NCI-H1694 treated with DMSO at 0.1 percent for 48 hours (cell line): ENCODE results near the gene EPHA3.
"Not testable (repeated sequence)": the region's sequence is repeated elsewhere in the genome, so short reads cannot be mapped to it uniquely, and the experiment has no call there.

Experiments used
- DNase-seq: peaks from one replicate; lab custom pipeline; 2025; lab: John Stamatoyannopoulos, UW

EPHA3 gene

DNA sequence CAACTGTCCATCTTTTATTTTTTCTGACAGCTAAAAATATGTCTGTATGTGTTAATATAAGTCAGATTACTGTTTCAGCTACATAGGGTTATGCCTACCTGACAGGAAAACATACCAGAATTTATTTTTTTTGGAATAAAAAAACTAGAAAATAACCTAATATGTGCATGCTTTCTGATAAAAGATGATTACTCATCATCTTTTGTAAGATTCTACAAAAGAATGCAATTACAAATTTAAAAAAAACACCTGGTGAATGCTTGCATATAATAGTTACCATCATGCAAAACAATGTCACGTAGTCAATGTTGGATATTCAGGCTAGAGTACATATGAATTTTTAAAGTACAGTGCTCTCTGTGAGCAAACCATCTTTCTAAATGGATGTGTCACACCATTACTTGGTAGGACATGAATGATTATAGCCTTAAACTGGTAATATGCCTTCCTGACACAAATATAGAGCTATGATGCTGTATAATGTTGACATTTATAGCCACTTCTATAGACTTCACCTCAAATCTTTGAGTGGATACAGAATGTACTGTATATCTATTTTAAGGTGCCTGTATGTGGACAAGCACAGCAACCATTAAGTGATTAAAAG lies 180.6 kb downstream of the EPHA3 start:
- DNase-seq, result no peak

GRCh38 chr3:89289574-89290190 lies 182.3 kb downstream of the EPHA3 start:
- no peak for DNase-seq

DNA sequence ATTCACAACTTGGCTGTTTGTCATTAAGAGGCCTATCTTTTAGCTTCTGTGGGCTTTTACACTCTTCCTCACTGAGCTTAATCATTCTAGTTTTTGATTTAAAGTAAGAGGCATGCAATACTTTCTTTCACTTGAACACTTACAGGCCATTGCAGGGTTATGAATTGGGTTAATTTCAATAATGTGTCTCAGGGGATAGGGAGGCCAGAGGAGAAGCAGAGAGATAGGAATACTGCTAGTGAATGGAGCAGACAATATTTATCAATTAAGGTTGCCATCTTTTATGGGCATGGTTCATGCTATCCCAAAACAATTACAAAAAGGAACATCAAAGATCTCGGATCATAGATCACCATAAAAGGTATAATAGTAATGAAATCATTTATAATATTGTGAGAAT lies 189.8 kb downstream of the EPHA3 start:
- DNase-seq, result no peak

GRCh38 chr3:89300526-89300925 lies 193.1 kb downstream of the EPHA3 start:
- no peak for DNase-seq

DNA sequence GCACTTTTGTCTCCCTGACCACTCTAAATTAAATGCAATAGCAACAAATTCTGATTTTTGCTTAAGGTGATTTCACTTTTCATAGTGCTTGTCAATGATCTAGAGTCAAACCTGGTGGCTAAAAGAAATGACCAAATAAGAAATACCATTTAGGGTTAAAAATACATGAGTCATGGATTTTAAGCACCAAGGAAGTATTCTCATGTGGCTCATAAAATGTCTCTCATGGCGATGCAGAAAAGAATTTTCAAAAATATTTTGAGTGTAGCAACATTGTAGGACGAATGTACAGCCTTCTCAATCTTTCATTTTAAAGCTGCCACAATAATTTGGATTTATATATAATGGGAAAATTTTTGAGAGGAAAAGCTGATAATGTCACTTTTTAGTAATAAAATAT lies 193.6 kb downstream of the EPHA3 start:
- DNase-seq, result no peak

- DNase-seq, result no peak
Measured at GRCh38 chr3:89303701-89304100, 196.3 kb downstream of the EPHA3 start.

DNA sequence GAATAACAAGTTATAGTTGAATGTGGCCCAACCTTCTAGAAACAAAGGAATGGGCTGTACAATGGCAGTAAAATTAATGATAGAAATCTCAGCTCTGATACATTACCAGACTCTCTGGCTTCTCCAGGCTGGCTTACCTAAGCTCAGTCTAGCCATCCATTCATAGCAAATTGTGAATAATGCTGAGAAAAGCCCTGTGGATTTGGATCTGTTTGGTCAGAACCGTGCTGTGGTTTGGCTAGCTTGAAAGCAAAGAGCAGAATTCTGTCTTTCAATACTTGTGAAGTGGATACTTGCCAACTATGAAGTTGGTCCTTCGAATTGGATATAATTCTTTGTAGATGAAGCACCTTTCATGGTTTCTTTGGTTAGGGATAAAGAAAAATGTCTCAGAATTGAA lies 199.1 kb downstream of the EPHA3 start:
- DNase-seq, result no peak

GRCh38 chr3:89311581-89311980 lies 204.2 kb downstream of the EPHA3 start:
- no peak for DNase-seq

DNA sequence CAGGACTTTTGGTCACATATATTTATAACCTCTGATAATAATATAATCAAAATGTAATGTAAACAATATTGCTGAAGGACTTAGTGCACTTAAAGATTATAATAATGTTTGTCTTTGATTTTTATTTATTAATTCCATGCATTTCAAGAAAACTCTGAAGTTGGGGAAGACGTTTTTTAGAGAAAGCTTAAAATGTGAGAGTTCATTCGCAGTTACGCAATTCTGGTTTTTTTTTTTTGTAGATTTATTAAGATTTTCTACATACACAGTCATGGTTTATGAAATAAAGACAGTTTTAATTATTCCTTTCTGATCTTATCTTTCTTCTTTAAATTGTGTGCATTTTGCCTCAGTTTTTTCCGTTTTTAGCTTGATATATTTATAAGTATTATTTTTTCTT lies 204.7 kb downstream of the EPHA3 start:
- no peak for DNase-seq

- DNase-seq, result peak; percentile 26
Measured at GRCh38 chr3:89314454-89315098, 207.2 kb downstream of the EPHA3 start.

DNA sequence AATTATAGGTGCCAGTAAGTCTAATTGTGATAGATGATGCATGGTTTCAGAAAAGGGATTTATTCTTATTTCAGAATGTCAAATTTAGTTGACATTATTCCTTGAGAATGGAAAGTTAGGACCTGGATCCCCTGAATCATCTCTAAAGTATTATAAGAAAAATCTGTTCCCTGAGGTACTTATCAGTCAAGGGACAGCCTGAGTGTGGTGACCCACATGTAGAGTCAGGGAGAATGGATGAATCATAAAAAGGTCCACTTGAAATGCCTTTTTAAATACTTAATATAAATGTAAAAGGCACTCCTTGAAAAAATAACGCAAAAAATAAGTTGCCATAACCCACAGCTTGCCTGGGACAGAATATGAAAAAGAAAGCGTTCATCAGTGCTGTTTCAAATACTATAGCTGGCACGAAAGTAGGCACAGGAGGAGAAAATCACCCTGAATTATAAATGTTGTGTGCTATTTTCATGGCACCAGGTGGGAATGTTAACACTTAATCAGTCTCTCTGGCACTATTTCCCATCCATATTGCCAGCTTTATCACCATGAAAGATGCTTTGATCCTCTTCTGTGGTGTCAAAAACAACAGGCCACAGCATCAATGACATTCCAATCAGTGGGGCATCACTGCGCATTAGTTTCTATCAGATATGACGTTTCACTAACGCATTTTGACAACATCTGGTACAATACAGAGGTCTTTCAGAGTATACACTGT lies 208.5 kb downstream of the EPHA3 start:
- DNase-seq, result no peak

GRCh38 chr3:89320186-89320585 lies 212.8 kb downstream of the EPHA3 start:
- no peak for DNase-seq

GRCh38 chr3:89326997-89327396 lies 219.6 kb downstream of the EPHA3 start:
- no peak for DNase-seq

GRCh38 chr3:89332386-89332785 lies 225.0 kb downstream of the EPHA3 start:
- DNase-seq, result no peak

DNA sequence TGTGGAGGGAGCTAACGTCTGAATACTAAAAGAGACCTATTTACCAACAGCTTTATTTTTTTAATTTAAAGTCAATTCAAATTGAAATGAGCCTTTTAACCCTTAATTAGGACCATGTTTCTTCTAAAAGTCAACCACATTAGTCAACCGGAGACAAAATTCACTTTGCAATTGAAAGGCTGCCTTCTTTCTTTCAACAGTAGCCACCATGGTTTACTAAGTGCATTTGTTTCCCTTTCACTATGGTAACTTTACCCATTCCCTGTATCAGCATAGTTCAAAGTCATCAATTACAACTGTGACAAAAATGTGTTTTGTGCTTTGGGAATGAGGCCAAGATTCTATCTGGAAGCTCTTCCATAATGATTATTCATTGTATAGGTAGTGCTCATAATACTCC lies 225.4 kb downstream of the EPHA3 start:
- DNase-seq, result no peak

GRCh38 chr3:89335693-89336092 lies 228.3 kb downstream of the EPHA3 start:
- DNase-seq, result no peak

GRCh38 chr3:89340408-89340807 lies 233.0 kb downstream of the EPHA3 start:
- no peak for DNase-seq

- DNase-seq, result no peak
Measured at GRCh38 chr3:89344076-89344475, 236.7 kb downstream of the EPHA3 start.

DNA sequence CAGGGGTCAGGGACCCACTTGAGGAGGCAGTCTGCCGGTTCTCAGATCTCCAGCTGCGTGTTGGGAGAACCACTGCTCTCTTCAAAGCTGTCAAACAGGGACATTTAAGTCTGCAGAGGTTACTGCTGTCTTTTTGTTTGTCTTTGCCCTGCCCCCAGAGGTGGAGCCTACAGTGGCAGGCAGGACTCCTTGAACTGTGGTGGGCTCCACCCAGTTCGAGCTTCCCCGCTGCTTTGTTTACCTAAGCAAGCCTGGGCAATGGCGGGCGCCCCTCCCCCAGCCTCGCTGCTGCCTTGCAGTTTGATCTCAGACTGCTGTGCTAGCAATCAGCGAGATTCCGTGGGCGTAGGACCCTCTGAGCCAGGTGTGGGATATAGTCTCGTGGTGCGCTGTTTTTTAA lies 243.5 kb downstream of the EPHA3 start:
- DNase-seq, result not testable (repeated sequence)

- DNase-seq, result no peak
Measured at GRCh38 chr3:89353465-89353864, 246.0 kb downstream of the EPHA3 start.

- no peak for DNase-seq
Measured at GRCh38 chr3:89358281-89358680, 250.9 kb downstream of the EPHA3 start.

DNA sequence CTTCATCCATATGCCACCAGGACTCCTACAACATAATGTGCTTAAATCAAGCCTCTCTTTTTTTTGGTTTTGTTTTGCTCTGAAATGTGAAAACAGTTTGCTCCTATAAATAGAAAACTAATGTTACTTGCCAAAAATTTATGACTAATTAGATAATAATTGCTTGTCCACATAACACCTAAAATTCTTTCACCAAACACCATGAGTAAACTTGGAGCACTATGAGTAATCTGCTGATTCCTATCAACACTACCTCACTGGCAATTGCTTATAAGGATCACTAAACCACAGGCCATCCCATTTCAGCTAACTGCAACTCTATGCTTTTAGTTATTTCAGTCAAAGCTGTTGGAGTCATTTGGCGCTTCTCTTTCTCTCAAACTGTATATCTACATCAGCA lies 252.7 kb downstream of the EPHA3 start:
- DNase-seq, result no peak

GRCh38 chr3:89362496-89362895 lies 255.1 kb downstream of the EPHA3 start:
- DNase-seq, result no peak
